Thoracic aorta endothelial cell (primary cell): ENCODE data around the gene MCM10. TPM values are rescaled to one million over a fixed set of nuclear protein-coding genes. Genes with fewer than 3 reads are reported as not detected.

ENCODE experiments used
- small RNA-seq: library from RNA; depleted of rRNA; stranded (forward); fragments of <200 nt; gene quantifications from one replicate; pipeline ENCODE3, GENCODE V24; 2012
- total RNA-seq: library from RNA; depleted of rRNA; stranded (reverse); fragments of >200 nt; gene quantifications from 2 replicates; pipeline ENCODE4 v1.2.3, GENCODE V29; 2012

The MCM10 gene
- 26.1 and 29.9 TPM in 2 replicates for total RNA-seq

DNA sequence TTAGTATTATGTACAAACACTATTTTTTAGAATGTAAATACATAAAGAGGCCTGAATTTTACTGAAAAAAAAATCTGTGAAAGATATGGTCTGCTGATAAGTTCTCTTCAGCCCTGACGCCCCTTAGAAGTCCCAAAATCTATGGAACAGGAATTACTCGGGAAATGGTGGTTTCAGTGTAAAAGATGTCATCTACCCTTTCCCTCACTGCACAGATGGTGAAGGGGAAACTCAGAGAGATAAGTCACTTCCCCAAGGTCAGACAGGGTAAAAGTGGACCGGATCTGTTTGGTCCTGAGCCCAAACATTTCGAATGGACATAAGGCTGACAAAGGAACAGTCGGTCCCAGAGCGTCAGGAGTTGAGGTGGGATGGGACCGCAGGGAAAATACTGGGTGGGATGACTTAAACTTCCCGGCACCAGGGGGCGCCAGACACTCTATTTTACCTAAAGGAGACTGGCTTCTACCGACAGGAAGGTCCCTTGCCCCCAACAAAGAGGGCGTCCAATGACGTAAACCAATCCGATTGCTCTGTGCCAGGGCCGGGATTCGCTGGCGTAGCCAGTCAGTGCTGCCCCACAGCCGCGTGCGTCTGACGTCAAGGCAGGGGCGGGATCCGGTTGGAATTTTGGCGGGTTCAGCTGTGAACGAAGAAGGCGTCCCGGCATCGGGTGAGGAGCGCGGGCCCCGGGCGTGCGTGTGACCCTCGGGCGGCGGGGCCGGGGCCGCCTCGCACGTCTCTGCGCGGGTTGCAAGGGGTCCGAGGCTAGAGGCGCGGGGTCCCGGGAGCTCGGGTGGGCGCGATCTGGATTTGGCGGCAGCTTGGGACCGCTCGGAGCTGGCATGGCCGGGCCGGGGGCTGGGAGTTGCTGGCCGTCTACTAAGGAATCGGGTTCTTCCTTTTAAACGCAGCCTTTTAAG is at the start of gene MCM10:
Gene MCM10 (plus strand): TSS at position 625 of the 923 bp plus-strand sequence. CDS start 2,645 bp downstream, outside the sequence.

GRCh38 chr10:13234172-13234571 is 72.8 kb downstream of the MCM10 start, which contains the start of gene UCMA:
Gene UCMA (minus strand): TSS chr10:13234374. CDS start chr10:13234258, 116 bp downstream.

Small RNA genes lying within 50 kb of the gene (small RNA-seq; reads per million reads assigned to genes)
- not detected for gene RNU6-6P

Other genes with a start within 250 kb of the MCM10 start
- gene CCDC3, start 159.8 kb upstream of the MCM10 start, total RNA-seq = 1.7 and 1.8 TPM in 2 replicates
- gene OPTN, start 61.4 kb upstream of the MCM10 start, total RNA-seq = 55.7 and 69.3 TPM in 2 replicates
- not detected in 2 replicates for gene UCMA, start 72.8 kb downstream of the MCM10 start, total RNA-seq
- 9.0 and 10.0 TPM in 2 replicates for gene PHYH, start 138.5 kb downstream of the MCM10 start, total RNA-seq
- 39.8 and 50.3 TPM in 2 replicates for gene SEPHS1, start 186.7 kb downstream of the MCM10 start, total RNA-seq